Measurements from ENCODE around the gene NSFL1C.

Gene NSFL1C

GRCh38 chr20:1484438-1485116 lies 17.9 kb upstream of the NSFL1C start:
- no peak for DNase-seq (ENCODE audit: low read depth)

- DNase-seq (ENCODE audit: low read depth): no peak
Measured at GRCh38 chr20:1479831-1480595, 13.4 kb upstream of the NSFL1C start.

GRCh38 chr20:1478566-1478965 lies 11.9 kb upstream of the NSFL1C start:
- DNase-seq (ENCODE audit: low read depth): no peak

- DNase-seq (ENCODE audit: low read depth): no peak
Measured at GRCh38 chr20:1477896-1478490, 11.3 kb upstream of the NSFL1C start.

- DNase-seq (ENCODE audit: low read depth): no peak
Measured at GRCh38 chr20:1474817-1475603, 8.4 kb upstream of the NSFL1C start.

GRCh38 chr20:1474325-1474724 lies 7.7 kb upstream of the NSFL1C start:
- no peak for DNase-seq (ENCODE audit: low read depth)

GRCh38 chr20:1473246-1474220 lies 6.9 kb upstream of the NSFL1C start:
- no peak for DNase-seq (ENCODE audit: low read depth)

GRCh38 chr20:1472556-1473245 lies 6.1 kb upstream of the NSFL1C start:
- no peak for DNase-seq (ENCODE audit: low read depth)

- no peak for DNase-seq (ENCODE audit: low read depth)
Measured at GRCh38 chr20:1471242-1471641, 4.6 kb upstream of the NSFL1C start.

- DNase-seq (ENCODE audit: low read depth): peak; percentile 96
Measured at GRCh38 chr20:1469925-1470571, 3.4 kb upstream of the NSFL1C start.

- DNase-seq (ENCODE audit: low read depth): no peak
Measured at GRCh38 chr20:1469306-1469905, 2.8 kb upstream of the NSFL1C start.

- no peak for DNase-seq (ENCODE audit: low read depth)
Measured at GRCh38 chr20:1468117-1468624, 1.5 kb upstream of the NSFL1C start.

- no peak for DNase-seq (ENCODE audit: low read depth)
Measured at GRCh38 chr20:1467355-1468116, 887 bp upstream of the NSFL1C start.

- no peak for DNase-seq (ENCODE audit: low read depth)
Measured at GRCh38 chr20:1467082-1467354, 369 bp upstream of the NSFL1C start.

- DNase-seq (ENCODE audit: low read depth): no peak
Measured at GRCh38 chr20:1465470-1466210, 1.0 kb downstream of the NSFL1C start.

- DNase-seq (ENCODE audit: low read depth): no peak
Measured at GRCh38 chr20:1463971-1464570, 2.6 kb downstream of the NSFL1C start.

GRCh38 chr20:1462834-1463233 lies 3.8 kb downstream of the NSFL1C start:
- DNase-seq (ENCODE audit: low read depth): no peak

GRCh38 chr20:1462001-1462400 lies 4.6 kb downstream of the NSFL1C start:
- no peak for DNase-seq (ENCODE audit: low read depth)

Data from non-pigmented ciliary epithelial cell (primary cell).